Neural progenitor cell (in vitro differentiated cells): Measurements from ENCODE around the gene EMC8.

Experiments
- EZH2 ChIP-seq: fragments of 200-600 bp; sonication (generic); IDR thresholded peaks from 2 replicates; pipeline ENCODE4 v1.6.1; 2017; ENCODE audit warnings: antibody characterized with exemption, mild to moderate bottlenecking, moderate library complexity
- EZH2phosphoT487 ChIP-seq: fragments of 200-600 bp; sonication (generic); IDR thresholded peaks from 2 replicates; pipeline ENCODE4 v1.6.1; 2017; ENCODE audit warnings: antibody characterized with exemption
- TF ChIP-seq, protein P1 (sequence below): fragments of 200-600 bp; sonication (generic); IDR thresholded peaks from 2 replicates; pipeline ENCODE4 v1.5.1; 2017; ENCODE audit warnings: antibody characterized with exemption, mild to moderate bottlenecking

DNA sequence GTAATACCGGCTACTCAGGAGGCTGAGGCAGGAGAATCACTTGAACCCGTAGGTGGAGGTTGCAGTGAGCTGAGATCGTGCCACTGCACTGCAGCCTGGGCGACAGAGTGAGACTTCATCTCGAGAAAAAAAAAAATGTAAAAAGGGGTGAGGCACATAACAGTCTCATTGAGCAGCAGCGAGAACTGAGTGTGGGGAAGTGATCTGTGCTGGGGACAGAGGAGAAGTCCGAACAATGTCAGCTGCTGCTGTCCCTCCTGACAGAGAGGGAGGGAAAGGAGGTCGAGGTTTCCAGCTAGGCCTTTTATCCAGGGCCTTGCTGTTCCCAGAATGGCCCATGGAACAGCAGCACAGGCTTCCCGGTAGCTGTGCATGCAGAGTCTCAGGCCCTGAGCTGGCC lies 62.4 kb downstream of the EMC8 start:
- TF ChIP-seq, protein P1, sequence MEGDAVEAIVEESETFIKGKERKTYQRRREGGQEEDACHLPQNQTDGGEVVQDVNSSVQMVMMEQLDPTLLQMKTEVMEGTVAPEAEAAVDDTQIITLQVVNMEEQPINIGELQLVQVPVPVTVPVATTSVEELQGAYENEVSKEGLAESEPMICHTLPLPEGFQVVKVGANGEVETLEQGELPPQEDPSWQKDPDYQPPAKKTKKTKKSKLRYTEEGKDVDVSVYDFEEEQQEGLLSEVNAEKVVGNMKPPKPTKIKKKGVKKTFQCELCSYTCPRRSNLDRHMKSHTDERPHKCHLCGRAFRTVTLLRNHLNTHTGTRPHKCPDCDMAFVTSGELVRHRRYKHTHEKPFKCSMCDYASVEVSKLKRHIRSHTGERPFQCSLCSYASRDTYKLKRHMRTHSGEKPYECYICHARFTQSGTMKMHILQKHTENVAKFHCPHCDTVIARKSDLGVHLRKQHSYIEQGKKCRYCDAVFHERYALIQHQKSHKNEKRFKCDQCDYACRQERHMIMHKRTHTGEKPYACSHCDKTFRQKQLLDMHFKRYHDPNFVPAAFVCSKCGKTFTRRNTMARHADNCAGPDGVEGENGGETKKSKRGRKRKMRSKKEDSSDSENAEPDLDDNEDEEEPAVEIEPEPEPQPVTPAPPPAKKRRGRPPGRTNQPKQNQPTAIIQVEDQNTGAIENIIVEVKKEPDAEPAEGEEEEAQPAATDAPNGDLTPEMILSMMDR = no peak
- TF ChIP-seq EZH2 = no peak
- TF ChIP-seq EZH2phosphoT487 = no peak
